CD4-positive, alpha-beta T cell treated with Interleukin-2 at 100 ng/mL for 4 hours (primary cell): ENCODE data around the gene AHCTF1.

ENCODE experiments used
- DNase-seq: peaks from one replicate; pipeline ENCODE4 v3.0.0-alpha.2; 2020; ENCODE audit warnings: low spot score

Gene AHCTF1

GRCh38 chr1:246931549-246932365, at the start of gene AHCTF1:
Gene AHCTF1, minus strand, starts transcription at chr1:246931948. Its CDS starts 13,578 bp downstream, at chr1:246918370.
- peak; percentile 97 for DNase-seq

- no peak for DNase-seq
These were observed 47.0 kb upstream of the AHCTF1 start for GRCh38 chr1:246978785-246979184.

- DNase-seq: no peak
These were observed 46.5 kb upstream of the AHCTF1 start for GRCh38 chr1:246978281-246978680.

DNA sequence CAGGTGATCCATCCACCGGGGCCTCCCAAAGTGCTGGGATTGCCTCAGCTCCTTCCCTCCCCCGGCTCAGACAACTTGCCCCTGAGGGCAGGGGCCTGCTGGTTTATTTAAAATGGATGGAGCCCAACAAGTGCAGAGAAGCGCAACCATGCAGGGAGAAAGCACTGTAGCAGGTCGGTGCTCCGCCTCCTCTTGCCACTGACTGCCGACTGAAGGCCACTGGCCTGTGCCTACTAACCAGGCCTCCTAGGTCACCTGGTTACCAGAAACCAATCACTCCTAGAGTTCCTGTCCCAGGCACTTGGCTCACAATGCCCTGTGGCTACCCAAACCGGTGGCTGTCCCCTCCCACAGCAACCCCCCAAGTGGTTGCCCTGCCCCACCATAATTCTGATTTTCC, 40.2 kb upstream of the AHCTF1 start:
- DNase-seq: no peak

DNA sequence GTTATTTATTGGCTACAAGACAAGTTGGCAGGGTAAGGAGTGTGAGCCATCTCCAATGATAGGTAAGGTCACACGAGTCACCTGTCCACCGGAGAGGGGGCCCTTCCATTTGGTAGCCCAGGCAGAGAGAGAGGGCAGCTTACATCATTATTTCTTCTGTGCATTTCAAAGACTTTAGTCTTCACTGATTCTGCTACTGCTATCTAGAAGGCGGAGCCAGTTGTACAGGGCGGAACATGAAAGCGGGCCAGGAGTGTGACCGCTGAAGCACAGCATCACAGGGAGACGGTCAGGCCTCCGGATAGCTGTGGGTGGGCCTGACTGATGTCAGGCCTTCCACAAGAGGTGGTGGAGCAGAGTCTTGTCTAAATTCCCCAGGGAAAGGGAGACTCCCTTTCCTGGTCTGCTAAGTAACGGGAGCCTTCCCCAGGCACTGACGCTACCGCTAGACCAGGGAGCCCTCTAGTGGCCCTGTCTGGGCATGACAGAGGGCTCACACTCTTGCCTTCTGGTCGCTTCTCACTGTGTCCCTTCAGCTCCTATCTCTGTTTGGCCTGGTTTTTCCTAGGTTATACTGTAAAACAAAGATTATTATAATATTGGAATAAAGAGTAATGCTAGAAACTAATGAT, 39.5 kb upstream of the AHCTF1 start:
- DNase-seq: peak; percentile 40

- DNase-seq: no peak
These were observed 37.9 kb upstream of the AHCTF1 start for GRCh38 chr1:246969621-246970020.

GRCh38 chr1:246966502-246966901, 34.8 kb upstream of the AHCTF1 start:
- no peak for DNase-seq

- DNase-seq: no peak
These were observed 28.4 kb upstream of the AHCTF1 start for GRCh38 chr1:246959944-246960693.

DNA sequence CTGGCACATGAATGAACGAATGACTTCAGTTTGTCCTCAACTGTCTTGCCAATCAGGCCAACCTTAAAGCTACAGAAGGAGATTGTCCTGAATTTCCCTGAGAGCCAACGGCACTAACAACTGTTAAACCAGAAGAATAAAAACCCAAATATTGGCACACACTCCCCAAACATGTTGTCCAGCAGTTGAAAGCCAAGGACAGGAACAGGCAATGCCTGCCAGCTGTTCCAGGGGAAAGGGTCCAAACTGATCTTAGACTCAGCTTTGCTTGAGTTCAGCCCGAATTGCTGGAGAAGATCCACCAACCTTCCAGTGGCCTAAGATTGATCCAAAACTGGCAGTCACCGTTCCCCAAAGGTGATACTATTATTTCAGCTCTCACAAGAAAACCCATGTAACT, 22.4 kb upstream of the AHCTF1 start:
- DNase-seq: no peak

GRCh38 chr1:246951413-246951812, 19.7 kb upstream of the AHCTF1 start:
- no peak for DNase-seq

- DNase-seq: no peak
These were observed 18.2 kb upstream of the AHCTF1 start for GRCh38 chr1:246949956-246950355.

- DNase-seq: no peak
These were observed 15.5 kb upstream of the AHCTF1 start for GRCh38 chr1:246947255-246947654.

DNA sequence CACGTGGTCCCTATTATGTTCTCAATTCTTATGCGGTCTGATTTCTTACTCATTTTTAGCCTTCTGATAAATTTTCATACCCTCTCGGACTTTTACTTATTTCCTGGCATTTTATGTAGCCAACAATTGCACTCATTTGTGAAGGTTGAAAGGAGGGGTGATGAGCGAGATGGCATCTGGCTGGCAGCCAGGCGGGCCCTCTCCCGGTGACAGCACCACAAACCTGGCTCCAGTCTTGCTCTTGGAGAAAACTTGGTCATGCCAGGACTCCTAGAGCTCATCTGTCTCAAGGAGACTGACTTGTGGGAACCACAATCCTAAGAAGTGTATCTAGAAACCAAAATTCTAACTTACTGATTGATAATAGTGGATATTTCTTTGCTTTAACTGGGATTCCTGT, 14.6 kb upstream of the AHCTF1 start:
- DNase-seq: no peak

DNA sequence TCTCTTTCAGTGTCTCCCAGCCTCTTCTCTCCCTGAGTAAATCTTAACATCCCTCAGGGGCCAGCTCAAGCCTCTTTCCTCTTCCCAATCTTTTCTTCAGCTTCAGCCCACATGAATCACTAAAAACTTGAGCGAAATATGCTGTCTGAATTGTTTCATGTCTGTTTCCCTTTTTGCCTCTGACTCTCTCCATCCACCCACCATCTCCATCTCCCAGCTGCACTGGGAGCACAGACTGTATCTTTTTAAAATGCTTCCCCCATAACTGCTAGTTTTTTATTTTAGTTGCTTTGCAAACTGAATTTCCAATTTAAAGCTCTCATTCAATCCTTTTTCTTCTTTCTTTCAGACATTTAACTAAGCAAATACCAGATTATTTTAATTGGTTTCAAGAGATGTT, 3.0 kb upstream of the AHCTF1 start:
- DNase-seq: no peak

DNA sequence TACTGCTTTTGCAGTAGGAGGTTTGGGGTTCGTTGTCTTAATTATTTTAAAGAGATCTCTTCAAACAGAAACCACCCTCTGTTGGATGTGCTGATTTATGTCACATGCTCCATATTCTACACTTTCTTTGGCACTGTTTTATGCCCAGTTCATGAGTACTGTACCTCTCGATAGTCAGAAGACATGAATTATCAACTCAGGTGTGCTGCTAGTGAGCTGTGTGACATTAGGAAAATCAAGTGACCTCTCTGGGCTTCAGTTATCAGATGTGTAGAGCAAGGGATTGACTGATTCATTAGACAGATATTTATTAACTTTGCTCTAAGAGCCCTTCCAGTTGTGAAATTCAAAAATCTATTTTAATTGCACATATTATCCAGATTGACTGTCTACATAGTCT, 2.1 kb upstream of the AHCTF1 start:
- no peak for DNase-seq

- no peak for DNase-seq
These were observed 585 bp upstream of the AHCTF1 start for GRCh38 chr1:246932366-246932700.

- peak; percentile 49 for DNase-seq
These were observed 759 bp downstream of the AHCTF1 start for GRCh38 chr1:246930830-246931548.

DNA sequence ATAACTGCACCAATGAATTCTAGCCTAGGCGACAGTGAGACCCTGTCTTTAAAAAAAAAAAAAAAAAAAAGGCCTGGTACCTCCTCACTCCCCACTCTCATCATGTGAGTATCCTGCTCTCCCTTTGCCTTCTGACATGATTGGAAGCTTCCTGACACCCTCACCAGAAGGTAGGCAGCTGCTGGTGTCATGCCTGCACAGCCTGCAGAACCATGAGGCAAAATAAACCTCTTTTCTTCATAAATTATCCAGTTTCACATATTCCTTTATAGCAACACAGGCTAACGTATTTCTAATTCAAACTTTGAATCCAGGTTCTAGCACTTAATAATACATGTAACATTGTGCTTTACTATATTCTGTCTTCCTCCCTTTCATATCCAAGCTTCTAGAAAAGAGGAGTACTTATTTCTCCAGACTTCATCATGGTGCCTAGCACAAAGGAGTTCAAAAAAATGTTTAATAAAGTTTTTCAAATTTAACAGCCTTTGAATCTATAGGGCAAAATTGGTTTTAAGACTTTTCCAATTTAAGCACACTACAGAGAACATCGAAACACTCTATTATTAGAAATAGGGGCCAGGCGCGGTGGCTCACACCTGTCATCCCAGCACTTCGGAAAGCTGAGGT, 5.6 kb downstream of the AHCTF1 start:
- no peak for DNase-seq

DNA sequence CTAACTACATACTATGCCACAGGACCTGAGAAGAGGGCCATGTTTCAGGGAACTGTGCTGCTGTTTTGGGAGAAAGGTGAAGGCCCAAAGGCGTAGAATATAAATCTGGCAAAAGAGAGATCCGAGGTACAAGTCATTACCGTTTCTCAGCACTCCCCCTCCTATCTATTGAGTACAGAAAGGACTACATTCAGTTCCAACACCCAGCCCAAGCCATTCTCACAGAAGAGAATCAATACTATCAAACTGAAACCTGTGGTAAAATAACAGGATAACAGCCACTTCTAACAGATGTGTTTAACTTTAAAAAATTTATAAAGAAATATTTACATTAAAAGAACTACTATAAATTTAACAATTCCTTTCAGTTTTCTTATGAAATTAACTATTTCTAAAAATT, 7.8 kb downstream of the AHCTF1 start:
- no peak for DNase-seq

DNA sequence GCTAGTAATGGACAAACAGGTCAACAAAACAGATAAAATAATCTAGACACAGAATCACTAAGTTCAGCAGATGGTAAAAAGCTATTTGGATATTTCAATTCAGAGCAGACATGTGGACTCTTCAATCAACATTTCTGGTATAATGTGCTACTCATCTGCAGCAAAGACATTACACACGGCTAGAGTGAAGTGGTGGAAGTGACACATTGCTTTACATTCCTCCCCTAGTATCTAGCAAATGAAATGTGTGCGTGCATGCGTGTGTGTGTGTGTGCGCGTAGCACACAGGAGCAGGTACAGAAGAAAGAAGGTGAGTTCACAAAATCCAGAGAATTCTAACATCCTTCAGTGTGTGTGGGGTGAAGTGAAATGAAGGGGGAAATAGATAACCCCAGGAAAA, 8.3 kb downstream of the AHCTF1 start:
- no peak for DNase-seq

DNA sequence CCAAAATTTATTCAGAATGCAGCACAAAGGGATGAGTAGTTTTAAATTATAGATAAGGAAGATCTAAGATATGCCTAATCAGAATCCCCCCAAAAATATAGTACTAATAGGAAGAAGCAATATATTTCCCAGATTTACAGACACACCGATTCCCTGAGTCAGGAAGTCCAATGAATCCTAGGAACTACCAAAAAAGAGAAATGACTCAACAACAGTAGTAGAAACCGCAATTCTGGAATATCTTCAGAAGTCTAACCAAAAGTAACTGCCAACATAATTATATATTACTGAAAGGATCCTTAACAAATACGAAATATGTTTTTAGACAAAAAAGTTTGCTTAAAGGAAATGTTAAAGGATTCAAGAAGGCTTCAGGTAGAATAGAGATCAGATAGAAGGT, 10.3 kb downstream of the AHCTF1 start:
- DNase-seq: no peak

- DNase-seq: no peak
These were observed 11.8 kb downstream of the AHCTF1 start for GRCh38 chr1:246919902-246920301.
